Astrocyte of the hippocampus (primary cell): ENCODE measurements around the gene PTOV1.
"Not testable (repeated sequence)": the region's sequence is repeated elsewhere in the genome, so short reads cannot be mapped to it uniquely, and the experiment has no call there.

Source experiments
- DNase-seq: peaks from one replicate; pipeline ENCODE4 v3.0.0; 2011; ENCODE audit warnings: low read depth, low spot score

PTOV1 gene

GRCh38 chr19:49817964-49818648 lies 32.9 kb upstream of the PTOV1 start, which contains the start of gene MED25:
MED25 (plus strand) TSS chr19:49818289; CDS start chr19:49818342, 53 bp downstream.
- peak; percentile 95 for DNase-seq

DNA sequence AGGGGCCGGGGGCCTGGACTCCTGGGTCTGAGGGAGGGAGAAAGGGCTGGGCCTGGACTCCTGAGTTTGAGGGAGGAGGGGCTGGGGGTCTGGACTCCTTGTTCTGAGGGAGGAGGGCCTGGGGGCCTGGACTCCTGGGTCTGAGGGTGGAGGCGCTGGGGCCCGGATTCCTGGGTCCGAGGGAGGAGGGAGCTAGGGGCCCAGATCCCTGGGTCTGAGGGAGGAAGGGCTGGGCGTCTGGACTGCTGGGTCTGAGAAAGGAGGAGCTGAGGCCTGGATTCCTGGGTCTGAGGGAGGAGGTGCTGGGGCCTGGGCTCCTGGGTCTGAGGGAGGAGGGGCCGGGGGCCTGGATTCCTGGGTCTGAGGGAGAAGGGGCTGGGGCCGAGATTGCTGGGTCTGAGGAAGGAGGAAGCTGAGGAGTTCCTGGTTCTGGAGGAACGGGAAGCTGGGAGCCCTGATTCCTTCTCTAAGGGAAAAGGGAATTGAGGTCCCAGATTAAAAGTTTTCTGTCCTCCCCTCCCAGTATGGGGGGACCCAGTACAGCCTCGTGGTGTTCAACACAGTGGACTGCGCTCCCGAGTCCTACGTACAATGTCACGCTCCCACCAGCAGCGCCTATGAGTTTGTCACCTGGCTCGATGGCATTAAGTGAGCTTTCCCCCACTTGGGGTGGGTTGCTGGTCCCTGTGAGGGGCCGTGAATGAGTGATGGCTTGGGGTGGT lies 32.1 kb upstream of the PTOV1 start:
- peak; percentile 45 for DNase-seq

GRCh38 chr19:49819452-49820115 lies 31.4 kb upstream of the PTOV1 start:
- DNase-seq: not testable (repeated sequence)

GRCh38 chr19:49820125-49820524 lies 30.8 kb upstream of the PTOV1 start:
- DNase-seq: no peak

- no peak for DNase-seq
These were observed 27.5 kb upstream of the PTOV1 start for GRCh38 chr19:49823472-49823871.

DNA sequence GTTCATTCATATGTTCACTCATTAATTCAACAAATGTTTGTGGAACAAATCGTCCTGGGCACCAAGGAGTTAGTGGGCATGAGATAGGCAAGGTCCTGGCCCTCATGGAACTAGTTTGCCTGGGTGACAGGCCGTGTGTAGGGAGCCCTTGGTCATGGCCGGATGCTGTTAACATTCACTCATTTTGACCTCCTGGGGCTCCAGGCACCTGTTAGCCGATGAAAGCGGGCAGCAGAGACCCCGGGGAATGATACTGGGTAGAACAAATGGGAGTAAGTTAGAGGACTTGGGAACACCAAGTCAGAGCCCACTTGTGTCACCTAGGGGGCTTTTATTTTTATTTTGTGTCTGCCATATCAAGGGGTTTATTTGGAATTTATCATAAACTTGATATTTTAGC lies 26.3 kb upstream of the PTOV1 start:
- no peak for DNase-seq

DNA sequence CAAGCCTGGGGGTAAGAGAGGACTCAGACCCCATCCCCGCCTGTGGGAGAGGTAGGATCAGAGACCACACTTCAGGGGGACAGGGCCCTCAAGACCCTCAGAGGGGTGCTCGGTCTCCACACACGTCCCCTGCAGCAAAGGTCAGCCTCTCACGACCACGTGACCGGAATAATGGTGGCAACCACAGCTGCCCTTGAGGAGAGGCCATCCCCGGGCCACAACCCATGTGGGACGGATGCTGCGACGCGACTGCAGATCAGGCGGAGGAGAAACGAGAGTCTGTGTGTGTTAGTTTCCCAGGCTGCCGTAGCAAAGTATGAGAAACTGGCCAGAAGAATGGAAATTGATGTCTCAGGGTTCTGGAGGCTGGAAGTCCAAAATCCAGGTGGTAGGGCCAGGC lies 23.9 kb upstream of the PTOV1 start:
- no peak for DNase-seq

DNA sequence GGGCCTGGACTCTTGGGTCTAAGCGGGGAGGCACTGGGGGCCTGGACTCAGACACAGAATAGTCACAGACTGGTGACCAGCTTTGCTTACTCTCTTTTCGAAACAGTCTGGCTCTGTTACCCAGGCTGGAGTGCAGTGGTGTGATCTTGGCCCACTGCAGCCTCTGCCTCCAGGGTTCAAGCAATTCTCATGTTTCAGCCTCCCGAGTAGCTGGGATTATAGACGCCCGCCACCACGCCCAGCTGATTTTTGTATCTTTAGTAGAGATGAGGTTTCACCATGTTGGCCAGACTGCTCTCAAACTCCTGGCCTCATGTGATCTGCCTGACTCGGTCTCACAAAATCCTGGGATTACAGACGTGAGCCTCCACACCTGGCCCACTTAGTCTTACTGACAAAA lies 21.8 kb upstream of the PTOV1 start:
- no peak for DNase-seq

- DNase-seq: no peak
These were observed 21.2 kb upstream of the PTOV1 start for GRCh38 chr19:49829721-49830120.

GRCh38 chr19:49830766-49831165 lies 20.2 kb upstream of the PTOV1 start:
- no peak for DNase-seq

DNA sequence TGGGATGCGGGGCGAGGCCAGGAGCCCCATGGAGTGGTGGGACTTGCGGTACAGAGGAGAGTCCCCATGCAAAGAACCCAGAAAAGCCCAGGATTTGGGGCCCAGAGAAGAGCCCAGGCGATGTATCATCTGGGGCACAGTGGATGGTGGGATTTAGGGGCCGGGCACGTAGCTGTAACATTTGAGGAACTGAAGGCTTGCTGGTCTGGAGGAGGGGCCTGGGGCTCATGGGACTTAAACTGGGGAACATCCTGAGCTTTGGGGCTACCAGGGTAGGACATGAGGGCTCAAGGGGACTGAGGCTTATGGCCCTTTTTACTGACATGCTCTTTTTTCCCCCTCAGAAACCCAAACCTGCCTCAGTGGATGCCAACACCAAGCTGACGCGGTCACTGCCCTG lies 19.4 kb upstream of the PTOV1 start:
- DNase-seq: no peak

DNA sequence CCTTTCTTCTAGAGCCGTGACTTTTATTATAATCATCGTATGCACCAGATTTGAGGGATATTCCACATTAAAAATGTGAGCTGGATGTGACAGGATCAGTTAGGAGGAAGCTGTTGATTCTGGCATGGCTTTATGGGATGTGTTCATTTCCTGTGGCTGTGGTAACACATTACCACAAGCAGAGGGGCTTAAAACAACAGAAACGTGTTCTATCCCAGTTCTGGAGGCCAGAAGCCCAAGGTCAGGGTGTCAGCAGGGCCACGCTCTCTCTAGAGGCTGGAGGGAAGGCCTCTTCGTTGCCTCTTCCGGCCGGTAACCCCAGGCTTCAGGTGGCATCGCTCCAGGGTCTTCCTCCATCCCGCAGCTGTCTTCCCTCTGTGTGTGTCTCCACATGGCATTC lies 18.4 kb upstream of the PTOV1 start:
- DNase-seq: no peak

GRCh38 chr19:49833599-49833998 lies 17.4 kb upstream of the PTOV1 start:
- no peak for DNase-seq

GRCh38 chr19:49835562-49835961 lies 15.4 kb upstream of the PTOV1 start:
- no peak for DNase-seq

DNA sequence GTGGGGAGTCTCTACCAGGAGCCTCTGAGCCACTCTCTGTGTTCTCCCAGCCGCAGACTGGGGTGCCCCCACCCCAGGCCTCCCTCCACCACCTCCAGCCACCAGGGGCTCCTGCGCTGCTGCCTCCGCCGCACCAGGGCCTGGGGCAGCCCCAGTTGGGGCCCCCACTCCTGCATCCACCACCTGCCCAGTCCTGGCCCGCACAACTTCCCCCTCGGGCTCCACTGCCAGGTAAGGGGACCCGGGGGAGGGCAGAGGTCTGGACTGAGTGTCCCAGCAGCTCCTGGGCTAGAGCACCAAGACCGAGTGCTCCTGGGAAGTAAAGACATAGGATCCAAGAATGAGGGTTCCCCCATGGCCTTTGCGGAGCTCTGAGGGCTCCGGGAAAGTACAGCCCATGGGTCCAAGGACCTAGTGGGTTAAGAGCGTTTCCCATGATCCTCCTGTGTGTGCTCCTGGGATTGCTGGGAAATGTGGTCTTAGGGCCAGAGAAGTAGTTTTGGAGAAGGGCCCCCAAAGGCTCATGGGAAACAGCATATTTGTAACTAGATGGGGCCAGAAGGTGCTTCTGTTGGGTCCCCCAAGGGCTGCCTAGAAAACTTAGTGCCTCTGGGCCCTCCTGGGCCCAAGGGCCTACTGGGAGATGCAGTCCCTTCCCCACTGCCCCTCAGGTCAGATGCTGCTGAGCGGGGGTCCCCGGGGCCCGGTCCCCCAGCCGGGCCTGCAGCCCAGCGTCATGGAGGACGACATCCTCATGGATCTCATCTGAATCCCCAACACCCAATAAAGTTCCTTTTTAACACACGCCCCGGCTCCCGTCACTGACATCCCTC lies 14.6 kb upstream of the PTOV1 start:
- no peak for DNase-seq

DNA sequence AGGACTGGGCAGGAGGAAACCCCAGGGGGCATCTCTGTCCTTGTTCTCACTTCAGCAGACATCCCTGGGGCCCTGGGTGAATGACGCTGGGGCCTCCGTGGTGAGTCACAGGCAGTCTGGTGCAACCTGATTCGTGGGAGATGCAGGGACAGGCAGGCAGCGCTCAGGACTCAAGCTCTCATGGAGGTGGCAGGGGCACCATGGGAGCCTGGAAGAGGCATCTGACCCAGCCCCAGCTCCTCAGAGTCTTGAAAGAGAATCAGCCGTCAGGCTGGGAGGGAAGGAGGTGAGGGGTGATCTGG lies 14.0 kb upstream of the PTOV1 start:
- peak; percentile 36 for DNase-seq

GRCh38 chr19:49837425-49837824 lies 13.5 kb upstream of the PTOV1 start:
- no peak for DNase-seq

- no peak for DNase-seq
These were observed 11.9 kb upstream of the PTOV1 start for GRCh38 chr19:49838885-49839588.

DNA sequence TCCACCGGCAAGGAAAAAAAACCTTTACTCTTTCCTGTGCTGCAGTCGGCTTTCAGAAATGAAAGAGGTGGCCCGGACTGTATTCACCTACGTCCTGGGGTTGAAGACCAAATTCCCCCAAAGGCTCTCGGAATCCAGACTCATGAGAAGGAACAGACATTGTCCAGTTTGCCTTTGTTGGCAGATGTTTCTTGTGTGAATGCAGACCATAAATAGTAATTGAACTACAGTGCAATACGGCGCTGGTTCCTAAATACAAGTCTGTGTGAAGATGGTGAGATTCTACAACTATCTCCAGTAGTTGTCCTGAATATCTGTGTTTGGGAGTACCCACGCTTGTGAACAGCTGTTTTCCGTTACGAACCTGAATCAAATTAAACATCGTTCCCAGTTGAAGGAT lies 11.2 kb upstream of the PTOV1 start:
- DNase-seq: no peak

GRCh38 chr19:49840321-49840720 lies 10.6 kb upstream of the PTOV1 start:
- DNase-seq: no peak

DNA sequence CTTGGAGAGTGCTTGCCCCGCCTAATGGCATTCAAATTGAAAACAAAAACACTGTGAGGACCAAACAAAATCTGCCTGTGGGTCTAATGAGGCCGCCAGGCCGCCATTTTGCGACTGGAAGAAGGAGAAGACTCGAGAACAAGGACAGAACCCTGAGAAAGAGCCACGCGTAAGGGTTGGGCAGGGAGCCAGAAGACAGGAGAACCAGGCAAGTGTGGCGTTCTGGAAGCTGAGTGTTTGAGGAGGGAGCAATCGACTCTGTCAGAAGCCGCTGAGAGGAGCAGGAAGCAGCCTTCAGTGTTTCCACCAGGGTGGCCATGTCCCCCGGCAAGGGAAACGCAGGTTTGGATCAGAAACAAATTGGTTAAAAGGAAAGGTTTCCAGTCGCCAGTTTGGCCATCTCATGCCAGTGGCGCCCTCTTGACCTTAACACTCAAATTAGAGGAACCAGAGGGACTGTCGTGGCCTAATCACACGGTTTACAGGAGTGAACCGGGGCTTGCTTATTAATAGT lies 10.2 kb upstream of the PTOV1 start:
- no peak for DNase-seq
